NCI-H1694 (cell line): ENCODE results near the gene ATP13A2.

Source experiments
- DNase-seq: peaks from one replicate; lab custom pipeline; 2025; lab: John Stamatoyannopoulos, UW

Gene ATP13A2

GRCh38 chr1:17001760-17002523, 9.8 kb downstream of the ATP13A2 start:
- no peak for DNase-seq

- no peak for DNase-seq
These were observed 11.9 kb downstream of the ATP13A2 start for GRCh38 chr1:16999863-17000262.

GRCh38 chr1:16998589-16998988, 13.1 kb downstream of the ATP13A2 start:
- DNase-seq = no peak

- no peak for DNase-seq
These were observed 14.9 kb downstream of the ATP13A2 start for GRCh38 chr1:16996845-16997244.

GRCh38 chr1:16993521-16994038, 18.1 kb downstream of the ATP13A2 start:
- no peak for DNase-seq

- no peak for DNase-seq
These were observed 19.1 kb downstream of the ATP13A2 start for GRCh38 chr1:16992675-16993074.

GRCh38 chr1:16992102-16992501, 19.6 kb downstream of the ATP13A2 start:
- DNase-seq = no peak

- no peak for DNase-seq
These were observed 20.2 kb downstream of the ATP13A2 start for GRCh38 chr1:16991571-16991970.

- no peak for DNase-seq
These were observed 21.9 kb downstream of the ATP13A2 start for GRCh38 chr1:16989676-16990391.

- no peak for DNase-seq
These were observed 23.5 kb downstream of the ATP13A2 start for GRCh38 chr1:16988210-16988609.

- DNase-seq = no peak
These were observed 24.8 kb downstream of the ATP13A2 start for GRCh38 chr1:16986962-16987361.

GRCh38 chr1:16986560-16986959, 25.2 kb downstream of the ATP13A2 start:
- DNase-seq = no peak

- no peak for DNase-seq
These were observed 25.6 kb downstream of the ATP13A2 start for GRCh38 chr1:16986113-16986512.

GRCh38 chr1:16984717-16985116, 27.0 kb downstream of the ATP13A2 start:
- peak; percentile 56 for DNase-seq

- DNase-seq = no peak
These were observed 28.1 kb downstream of the ATP13A2 start for GRCh38 chr1:16983649-16984048.

- no peak for DNase-seq
These were observed 28.8 kb downstream of the ATP13A2 start for GRCh38 chr1:16982902-16983301.

GRCh38 chr1:16981269-16981849, 30.4 kb downstream of the ATP13A2 start:
- no peak for DNase-seq

GRCh38 chr1:16980473-16981268, 31.1 kb downstream of the ATP13A2 start, which contains the start of gene MFAP2:
Gene MFAP2 (minus strand): TSS chr1:16980620. CDS start chr1:16978273, 2,347 bp downstream.
- no peak for DNase-seq

- DNase-seq = no peak
These were observed 32.0 kb downstream of the ATP13A2 start for GRCh38 chr1:16979475-16980327.

GRCh38 chr1:16978567-16979474, 32.9 kb downstream of the ATP13A2 start:
- no peak for DNase-seq
